H1 (cell line): ENCODE measurements around the gene PTPN1. TPM values are rescaled to one million over a fixed set of nuclear protein-coding genes. Genes with fewer than 3 reads are reported as not detected.

Source experiments
- CBX5 ChIP-seq: fragments of 300-800, 300-1000 bp; sonication (generic); IDR thresholded peaks from 2 replicates; pipeline ENCODE4 v1.7.1; 2016; ENCODE audit warnings: antibody characterized with exemption, low read length, low read depth
- CHD7 ChIP-seq: fragments of 300-600 bp; sonication (generic); IDR thresholded peaks from 2 replicates; pipeline ENCODE4 v1.7.1; 2012; ENCODE audit warnings: low read length, moderate library complexity, mild to moderate bottlenecking, inconsistent platforms; ENCODE audit not compliant: insufficient replicate concordance
- JUND ChIP-seq: IDR thresholded peaks from 2 replicates; pipeline ENCODE4 v1.6.1; 2011; ENCODE audit warnings: mild to moderate bottlenecking, improper control_type of control experiment, low read length
- KDM1A ChIP-seq: fragments of 200-600, 300-600 bp; sonication (generic); IDR thresholded peaks from 2 replicates; pipeline ENCODE4 v1.7.1; 2016; ENCODE audit warnings: mild to moderate bottlenecking, low read length, borderline replicate concordance
- RAD21 ChIP-seq, 2 experiments: IDR thresholded peaks in 1 of 2; conservative IDR thresholded peaks in 1 of 2; 2 replicates each; pipeline ENCODE4 v1.6.1; 2011; ENCODE audit warnings: low read depth in 2 of 2, low read length in 2 of 2, improper control_type of control experiment in 1 of 2, inconsistent platforms in 1 of 2, mild to moderate bottlenecking in 1 of 2, moderate library complexity in 1 of 2
- SP1 ChIP-seq: IDR thresholded peaks from 2 replicates; pipeline ENCODE4 v1.6.1; 2011; ENCODE audit warnings: low read depth, low read length
- SP4 ChIP-seq: IDR thresholded peaks from 2 replicates; pipeline ENCODE4 v1.6.1; 2012; ENCODE audit warnings: low read length, inconsistent platforms
- SUZ12 ChIP-seq: fragments of 200-600 bp; sonication (generic); IDR thresholded peaks from 2 replicates; pipeline ENCODE4 v1.6.1; 2012; ENCODE audit warnings: mild to moderate bottlenecking, inconsistent platforms, low read length, moderate library complexity, mixed read lengths
- polyA plus RNA-seq, 7 experiments: library from polyadenylated mRNA; depleted of rRNA in 3 of 7; stranded (reverse) in 5 of 7; unstranded in 2 of 7; fragments of >200 nt in 5 of 7; fragments of 200-250 nt in 2 of 7; gene quantifications; 1 replicate in 5 of 7; 2 replicates in 1 of 7; 4 replicates in 1 of 7; pipeline versions ENCODE4 v1.2.1 to v1.2.3, GENCODE V29; 2011 to 2013; ENCODE audit warnings: missing spikeins in 2 of 7, mixed read lengths in 2 of 7
- total RNA-seq: library from RNA; stranded (reverse); fragmentation: NEBNext Ultra II Directional; extraction: Animal tissue kit (Norgen Biotek cat#: 25700); gene quantifications from 2 replicates; pipeline ENCODE4 v1.2.1, GENCODE V29; 2021
- TF ChIP-seq, protein P1 (sequence below): IDR thresholded peaks from 2 replicates; pipeline ENCODE4 v1.6.1; 2012; ENCODE audit warnings: inconsistent platforms

Gene PTPN1
- total and polyA plus RNA-seq, 2 of the 8 experiments (the other 6 are each of a cell fraction or from before 2014, with no cell fraction given): 18.6 to 32.1 TPM

DNA sequence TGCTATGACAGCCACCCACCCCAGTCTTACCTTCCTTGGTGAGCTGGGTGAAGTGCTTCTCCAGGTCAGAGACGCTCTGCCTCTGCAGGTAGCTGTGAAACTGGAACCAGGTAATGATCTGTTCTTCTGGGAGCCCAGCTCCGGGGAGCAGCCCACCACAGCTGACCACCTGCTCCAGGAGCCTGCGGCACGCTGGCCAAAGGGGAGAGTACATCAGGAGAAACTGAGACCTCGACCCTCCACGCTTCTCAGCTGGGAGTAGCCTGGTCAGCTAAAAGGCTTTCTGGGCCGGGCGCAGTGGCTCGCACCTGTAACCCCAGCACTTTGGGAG lies 82.8 kb downstream of the PTPN1 start (continued):
- TF ChIP-seq CHD7: no peak
- TF ChIP-seq SP4: no peak
- TF ChIP-seq KDM1A: no peak
- TF ChIP-seq SP1: no peak
- TF ChIP-seq CBX5: no peak
- TF ChIP-seq RAD21 (IDR thresholded peaks at IDR 0.05 in 1 of 2, conservative IDR thresholded peaks at IDR 0.05 in 1 of 2; ENCODE audit: low read depth in 2 of 2, low read length in 2 of 2): no peak
- TF ChIP-seq, protein P1, sequence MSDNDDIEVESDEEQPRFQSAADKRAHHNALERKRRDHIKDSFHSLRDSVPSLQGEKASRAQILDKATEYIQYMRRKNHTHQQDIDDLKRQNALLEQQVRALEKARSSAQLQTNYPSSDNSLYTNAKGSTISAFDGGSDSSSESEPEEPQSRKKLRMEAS: no peak
- no peak for TF ChIP-seq SUZ12
- TF ChIP-seq JUND: no peak
